AG04449 (cell line): Measurements from ENCODE around the gene SCD.

Experiments used
- CTCF ChIA-PET: fragments of 350-600 bp; formaldehyde crosslinking; extraction: SDS; loops from one replicate; lab custom pipeline; 2021; ENCODE audit warnings: antibody characterized with exemption; lab: Yijun Ruan, JAX
- POLR2A ChIA-PET: fragments of 400-600, 350-600 bp; formaldehyde crosslinking; extraction: SDS; loops from one replicate; lab custom pipeline; 2020; ENCODE audit warnings: antibody characterized with exemption, inconsistent platforms; lab: Yijun Ruan, JAX
- DNase-seq: peaks from one replicate; pipeline ENCODE4 v3.0.0-alpha.2; 2010; ENCODE audit warnings: low read depth, low spot score
- H3K4me3 ChIP-seq: 2 replicates; pipeline ENCODE4 v1.5.1; 2011; ENCODE audit warnings: low read depth, mild to moderate bottlenecking, control low read depth, low read length
- CTCF ChIP-seq: IDR thresholded peaks from one replicate; pipeline ENCODE4 v1.5.1; 2011; ENCODE audit warnings: mild to moderate bottlenecking, moderate library complexity, low read length, control low read depth, inconsistent platforms; ENCODE audit not compliant: insufficient read depth; ENCODE audit errors: missing control alignments

The SCD gene

GRCh38 chr10:100368721-100369120 lies 21.7 kb downstream of the SCD start:
- ChIA-PET POLR2A (interaction anchor here (0.6 kb wide), 1 partner anchor 39 kb away, joined by 3 read pairs; the partner anchor contains the start of gene PKD2L1), CTCF (interaction anchor here (0.7 to 1.2 kb wide), 3 partner anchors 20 to 654 kb away, joined by 3 read pairs; no protein-coding TSS in a partner anchor)
- H3K4me3 ChIP-seq = no peak overlapping the region
- DNase-seq = no peak
- TF ChIP-seq CTCF = no peak

- TF ChIP-seq CTCF = no peak
- DNase-seq = no peak
- POLR2A ChIA-PET = interaction anchor here (1.1 to 1.2 kb wide), 2 partner anchors 20 to 84 kb away, joined by 4 read pairs; partner anchors contain the start of gene BLOC1S2
- CTCF ChIA-PET = interaction anchor here (0.6 to 1.3 kb wide), 10 partner anchors 11 to 148 kb away, joined by 3 to 5 read pairs (median 4); no protein-coding TSS in a partner anchor
- no peak overlapping the region; the same call in 1 of the 2 replicates for H3K4me3 ChIP-seq
Measured at GRCh38 chr10:100370714-100371481, 23.9 kb downstream of the SCD start.

GRCh38 chr10:100371482-100372027 lies 24.5 kb downstream of the SCD start:
- no peak for TF ChIP-seq CTCF
- no peak overlapping the region; the same call in 1 of the 2 replicates for H3K4me3 ChIP-seq
- no peak for DNase-seq
- ChIA-PET POLR2A (interaction anchor here (1.1 to 1.2 kb wide), 2 partner anchors 20 to 85 kb away, joined by 4 read pairs; partner anchors contain the start of gene BLOC1S2), CTCF (interaction anchor here (1.2 to 1.3 kb wide), 2 partner anchors 22 to 111 kb away, joined by 4 to 5 read pairs; no protein-coding TSS in a partner anchor)

- TF ChIP-seq CTCF = no peak
- no peak for DNase-seq
- ChIA-PET POLR2A (interaction anchor here (0.7 to 2.1 kb wide), 6 partner anchors 8 to 131 kb away, joined by 3 to 18 read pairs (median 4); partner anchors contain the start of genes BLOC1S2 and SCD), CTCF (interaction anchor here (1.0 kb wide), 1 partner anchor 61 kb away, joined by 6 read pairs; no protein-coding TSS in a partner anchor)
- peak overlapping the region; percentile 47 for H3K4me3 ChIP-seq
Measured at GRCh38 chr10:100372415-100373297, 25.6 kb downstream of the SCD start.

- TF ChIP-seq CTCF = no peak
- DNase-seq = peak; percentile 99
- POLR2A ChIA-PET = interaction anchor here (0.6 to 2.1 kb wide), 7 partner anchors 9 to 131 kb away, joined by 3 to 18 read pairs (median 4); partner anchors contain the start of genes BLOC1S2 and SCD
- H3K4me3 ChIP-seq = peak overlapping the region; percentile 67
- CTCF ChIA-PET = interaction anchor here (0.9 to 1.7 kb wide), 5 partner anchors 24 to 61 kb away, joined by 3 to 6 read pairs (median 3); no protein-coding TSS in a partner anchor
Measured at GRCh38 chr10:100373298-100374199, 26.5 kb downstream of the SCD start.
